ENCODE results near the gene RTP2.

GRCh38 chr3:187738071-187738330, 35.6 kb upstream of the RTP2 start:
- no peak for TF ChIP-seq EZH2 (IDR thresholded peaks at IDR 0.05; ENCODE audit: borderline replicate concordance, low read length)
- no peak for TF ChIP-seq CTCF (conservative IDR thresholded peaks at IDR 0.05 in 1 of 2, IDR thresholded peaks at IDR 0.05 in 1 of 2; ENCODE audit: extremely low read depth in 1 of 2, insufficient read depth in 1 of 2, low read depth in 1 of 2, low read length in 2 of 2)

All from mammary epithelial cell (primary cell).